IMR-90 (cell line): ENCODE results near the gene SLC39A3. TPM values are rescaled to one million over a fixed set of nuclear protein-coding genes. Genes with fewer than 3 reads are reported as not detected.

Experiments used
- ATAC-seq: fragments of 200-7000 bp; cut with Tn5 transposase; 2 replicates; pipeline ENCODE4 v1.9.1; 2020; ENCODE audit warnings: low read depth, mild to moderate bottlenecking, moderate library complexity
- BruUV-seq: library from RNA; stranded (reverse); fragments of 400-500 nt; replicated peaks from 2 replicates; lab custom pipeline; 2021; lab: Mats Ljungman, UMichigan
- CTCF ChIA-PET: fragments of 300-600 bp; formaldehyde crosslinking; extraction: SDS; loops from one replicate; lab custom pipeline; 2021; ENCODE audit warnings: antibody characterized with exemption; lab: Yijun Ruan, JAX
- POLR2A ChIA-PET: fragments of 300-600 bp; sonication (Branson Sonifier 250); formaldehyde crosslinking; loops from one replicate; lab custom pipeline; 2022; ENCODE audit warnings: antibody characterized with exemption; ENCODE audit not compliant: unreplicated experiment; lab: Charles Lee
- DNase-seq: peaks from one replicate; pipeline ENCODE4 v3.0.0; 2013
- H2AFZ ChIP-seq: replicated peaks from 2 replicates; pipeline ENCODE3; 2013; ENCODE audit warnings: low read length, mild to moderate bottlenecking; ENCODE audit not compliant: poor library complexity
- H2AK5ac ChIP-seq: 2 replicates; pipeline ENCODE4 v1.6.1; 2013; ENCODE audit warnings: low read depth, low read length, inconsistent platforms
- H2AK9ac ChIP-seq: replicated peaks from 2 replicates; pipeline ENCODE3; 2013; ENCODE audit warnings: mild to moderate bottlenecking, low read depth, low read length, moderate library complexity; ENCODE audit not compliant: poor library complexity
- H2BK120ac ChIP-seq: 2 replicates; pipeline ENCODE4 v1.6.1; 2013; ENCODE audit warnings: low read depth, low read length, inconsistent platforms
- H2BK15ac ChIP-seq: 3 replicates; pipeline ENCODE4 v1.6.1; 2013; ENCODE audit warnings: low read depth, low read length, inconsistent platforms
- H2BK20ac ChIP-seq: 2 replicates; pipeline ENCODE4 v1.6.1; 2013; ENCODE audit warnings: low read depth, mild to moderate bottlenecking, inconsistent platforms, low read length, moderate library complexity
- H2BK5ac ChIP-seq: 2 replicates; pipeline ENCODE4 v1.6.1; 2013; ENCODE audit warnings: mild to moderate bottlenecking, low read depth, low read length, inconsistent platforms; ENCODE audit not compliant: poor library complexity, severe bottlenecking
- H3K14ac ChIP-seq: replicated peaks from 2 replicates; pipeline ENCODE4 v1.6.1; 2013; ENCODE audit warnings: low read depth, low read length, inconsistent platforms
- H3K18ac ChIP-seq: 2 replicates; pipeline ENCODE4 v1.6.1; 2013; ENCODE audit warnings: low read depth, low read length, control low read depth
- H3K23ac ChIP-seq: 2 replicates; pipeline ENCODE4 v1.6.1; 2013; ENCODE audit warnings: low read depth, low read length, inconsistent platforms
- H3K27ac ChIP-seq: 2 replicates; pipeline ENCODE4 v1.5.1; 2013; ENCODE audit warnings: mild to moderate bottlenecking, control low read depth, low read length; ENCODE audit not compliant: insufficient read depth
- H3K27me3 ChIP-seq: 2 replicates; pipeline ENCODE4 v1.6.1; 2013; ENCODE audit warnings: low read length; ENCODE audit not compliant: control insufficient read depth, insufficient read depth
- H3K36me3 ChIP-seq: 2 replicates; pipeline ENCODE4 v1.6.1; 2013; ENCODE audit warnings: low read length, mixed read lengths; ENCODE audit not compliant: control insufficient read depth, insufficient read depth
- H3K4ac ChIP-seq: 2 replicates; pipeline ENCODE4 v1.6.1; 2013; ENCODE audit warnings: low read depth, low read length, inconsistent platforms
- H3K4me1 ChIP-seq: 2 replicates; pipeline ENCODE4 v1.6.1; 2013; ENCODE audit warnings: low read length, mixed read lengths; ENCODE audit not compliant: control insufficient read depth, insufficient read depth
- H3K4me2 ChIP-seq: 2 replicates; pipeline ENCODE4 v1.6.1; 2013; ENCODE audit warnings: low read depth, mild to moderate bottlenecking, control low read depth, low read length, moderate library complexity
- H3K4me3 ChIP-seq: 2 replicates; pipeline ENCODE4 v1.5.1; 2013; ENCODE audit warnings: low read depth, mild to moderate bottlenecking, control low read depth, low read length, moderate library complexity; ENCODE audit not compliant: insufficient read depth
- H3K56ac ChIP-seq: 2 replicates; pipeline ENCODE4 v1.6.1; 2013; ENCODE audit warnings: low read length, inconsistent platforms; ENCODE audit not compliant: insufficient read depth; ENCODE audit errors: extremely low read depth
- H3K79me1 ChIP-seq, 2 experiments: 2 replicates each; pipeline ENCODE4 v1.6.1; 2013; ENCODE audit warnings: low read length in 2 of 2, inconsistent platforms in 1 of 2, low read depth in 1 of 2
- H3K9ac ChIP-seq: 2 replicates; pipeline ENCODE4 v1.6.1; 2013; ENCODE audit warnings: low read depth, low read length, control low read depth
- H3K9me1 ChIP-seq: 2 replicates; pipeline ENCODE4 v1.6.1; 2013; ENCODE audit warnings: low read length, inconsistent platforms; ENCODE audit not compliant: insufficient read depth
- H3K9me3 ChIP-seq: 2 replicates; pipeline ENCODE4 v1.6.1; 2013; ENCODE audit warnings: low read length; ENCODE audit not compliant: control insufficient read depth, insufficient read depth
- H4K20me1 ChIP-seq: 2 replicates; pipeline ENCODE4 v1.6.1; 2013; ENCODE audit warnings: low read length, inconsistent platforms; ENCODE audit not compliant: insufficient read depth
- H4K5ac ChIP-seq: 2 replicates; pipeline ENCODE4 v1.6.1; 2013; ENCODE audit warnings: mild to moderate bottlenecking, low read depth, low read length, control low read depth
- H4K8ac ChIP-seq, 2 experiments: 2 replicates each; pipeline ENCODE4 v1.6.1; 2013; ENCODE audit warnings: low read depth in 2 of 2, low read length in 2 of 2, control low read depth in 1 of 2, inconsistent platforms in 1 of 2
- H4K91ac ChIP-seq: 2 replicates; pipeline ENCODE4 v1.6.1; 2013; ENCODE audit warnings: low read depth, low read length, inconsistent platforms; ENCODE audit not compliant: insufficient read depth
- BHLHE40 ChIP-seq: fragments of 150-350 bp; IDR thresholded peaks from 2 replicates; pipeline ENCODE4 v1.6.1; 2016; ENCODE audit warnings: mild to moderate bottlenecking, low read depth, low read length
- CEBPB ChIP-seq: IDR thresholded peaks from 2 replicates; pipeline ENCODE4 v1.6.1; 2012; ENCODE audit warnings: low read depth, low read length, improper control_type of control experiment
- CHD1 ChIP-seq: IDR thresholded peaks from 2 replicates; pipeline ENCODE4 v1.6.1; 2012; ENCODE audit warnings: low read depth, low read length, improper control_type of control experiment
- FOS ChIP-seq: fragments of 150-350 bp; IDR thresholded peaks from 2 replicates; pipeline ENCODE4 v1.6.1; 2016; ENCODE audit warnings: low read depth, low read length
- MAFK ChIP-seq: IDR thresholded peaks from 2 replicates; pipeline ENCODE4 v1.6.1; 2012; ENCODE audit warnings: low read depth, low read length, improper control_type of control experiment
- MAZ ChIP-seq: IDR thresholded peaks from 2 replicates; pipeline ENCODE4 v1.6.1; 2012; ENCODE audit warnings: low read depth, mild to moderate bottlenecking, low read length, improper control_type of control experiment, moderate library complexity, borderline replicate concordance
- MXI1 ChIP-seq: IDR thresholded peaks from 2 replicates; pipeline ENCODE4 v1.6.1; 2012; ENCODE audit warnings: low read depth, mild to moderate bottlenecking, low read length, moderate library complexity, borderline replicate concordance
- NFE2L2 ChIP-seq: fragments of 150-350 bp; IDR thresholded peaks from 2 replicates; pipeline ENCODE4 v1.6.1; 2016; ENCODE audit warnings: low read depth, mild to moderate bottlenecking, low read length
- POLR2A ChIP-seq: IDR thresholded peaks from 2 replicates; pipeline ENCODE4 v1.6.1; 2012; ENCODE audit warnings: mild to moderate bottlenecking, low read depth, low read length
- RAD21 ChIP-seq: IDR thresholded peaks from 2 replicates; pipeline ENCODE4 v1.6.1; 2012; ENCODE audit warnings: low read length, improper control_type of control experiment
- RCOR1 ChIP-seq: IDR thresholded peaks from 2 replicates; pipeline ENCODE4 v1.6.1; 2012; ENCODE audit warnings: mild to moderate bottlenecking, low read length, improper control_type of control experiment; ENCODE audit not compliant: insufficient replicate concordance
- RFX5 ChIP-seq: IDR thresholded peaks from 2 replicates; pipeline ENCODE4 v1.8.0; 2012; ENCODE audit warnings: low read depth, mild to moderate bottlenecking, low read length, moderate library complexity
- SMC3 ChIP-seq: fragments of 150-350 bp; IDR thresholded peaks from 2 replicates; pipeline ENCODE4 v1.6.1; 2016; ENCODE audit warnings: low read depth, mild to moderate bottlenecking, antibody characterized with exemption, low read length, moderate library complexity
- WGBS, 2 experiments: methylation state at CpG; one replicate each; pipeline versions ENCODE4 v1.1.5 to v1.1.7; 2013; ENCODE audit warnings: missing lambda C conversion rate in 2 of 2; ENCODE audit not compliant: insufficient read length in 1 of 2; ENCODE audit errors: extremely low coverage in 2 of 2; 5-methylcytosine and 5-hydroxymethylcytosine counted together
- dilution Hi-C: fragments of 300-500 bp; cut with HindIII; formaldehyde crosslinking; loops from one replicate; pipeline ENCODE4 v1.14.3; 2018; ENCODE audit warnings: low sequenced_read_pairs; ENCODE audit not compliant: unreplicated experiment
- in situ Hi-C: fragments of 300-500 bp; cut with MboI; formaldehyde crosslinking; loops from 3 replicates; pipeline ENCODE4 v1.14.3; 2019; ENCODE audit warnings: low sequenced_read_pairs, inconsistent platforms, mixed read lengths
- intact Hi-C: fragments of 100-400 bp; cut with micrococcal nuclease; formaldehyde crosslinking; loops from 2 replicates; pipeline ENCODE4 v1.10.0; 2022
- polyA plus RNA-seq, 3 experiments: library from polyadenylated mRNA; depleted of rRNA; stranded (reverse); fragments of >200 nt; gene quantifications; 2 replicates each; pipeline ENCODE4 v1.2.3, GENCODE V29; 2012; ENCODE audit warnings: low replicate concordance in 1 of 3
- total RNA-seq: library from RNA; depleted of rRNA; stranded (reverse); fragments of >200 nt; gene quantifications from 2 replicates; pipeline ENCODE4 v1.2.3, GENCODE V29; 2012
- TF ChIP-seq, protein P1 (sequence below): fragments of 150-350 bp; IDR thresholded peaks from 2 replicates; pipeline ENCODE4 v1.6.1; 2016; ENCODE audit warnings: low read depth, mild to moderate bottlenecking, low read length, moderate library complexity, borderline replicate concordance
- TF ChIP-seq, protein P2 (sequence below): fragments of 150-350 bp; IDR thresholded peaks from 2 replicates; pipeline ENCODE4 v1.6.1; 2017; ENCODE audit warnings: mild to moderate bottlenecking, antibody characterized with exemption, low read length, low read depth

The SLC39A3 gene
- total and polyA plus RNA-seq, 2 of the 4 experiments (the other 2 are of a cell fraction): 12.4 to 38.2 TPM

DNA sequence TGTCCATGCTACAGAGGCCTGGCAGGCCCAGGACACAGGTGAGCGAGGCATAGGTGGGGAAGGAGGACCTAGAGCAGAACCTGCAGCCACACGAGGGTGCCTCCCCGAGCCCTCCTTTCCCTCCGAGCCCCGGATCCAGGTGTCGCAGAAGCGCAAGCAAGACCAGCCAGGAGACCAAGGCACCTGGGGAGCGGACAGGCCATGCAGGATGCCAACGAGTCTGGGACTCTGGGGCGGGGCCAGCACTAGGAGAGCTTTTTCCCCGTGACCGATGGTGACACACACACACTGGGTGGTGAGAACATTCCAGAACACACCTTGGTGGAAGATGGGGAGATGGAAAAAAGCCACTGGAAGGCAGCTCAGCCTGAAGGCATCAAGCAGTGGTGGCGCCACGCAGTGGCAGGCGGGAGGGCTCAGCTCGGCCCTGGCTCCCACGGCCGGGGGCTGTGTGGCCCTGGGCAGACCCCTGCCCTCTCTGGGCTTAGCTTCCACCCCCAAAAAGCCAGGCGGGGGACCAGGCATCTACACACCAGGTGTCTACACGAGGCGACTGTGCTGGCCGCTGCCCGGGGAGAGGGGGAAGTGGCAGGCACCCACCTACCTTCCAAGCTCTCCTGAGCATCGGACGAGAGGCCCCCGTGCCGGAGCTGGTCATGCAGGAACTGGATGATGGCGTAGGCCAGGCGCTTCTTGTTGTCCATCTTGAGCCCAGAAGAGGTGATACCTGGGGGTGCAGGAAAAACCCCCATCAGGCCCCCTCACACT is 28.7 kb upstream of the SLC39A3 start (continued):
- no peak for TF ChIP-seq FOS

DNA sequence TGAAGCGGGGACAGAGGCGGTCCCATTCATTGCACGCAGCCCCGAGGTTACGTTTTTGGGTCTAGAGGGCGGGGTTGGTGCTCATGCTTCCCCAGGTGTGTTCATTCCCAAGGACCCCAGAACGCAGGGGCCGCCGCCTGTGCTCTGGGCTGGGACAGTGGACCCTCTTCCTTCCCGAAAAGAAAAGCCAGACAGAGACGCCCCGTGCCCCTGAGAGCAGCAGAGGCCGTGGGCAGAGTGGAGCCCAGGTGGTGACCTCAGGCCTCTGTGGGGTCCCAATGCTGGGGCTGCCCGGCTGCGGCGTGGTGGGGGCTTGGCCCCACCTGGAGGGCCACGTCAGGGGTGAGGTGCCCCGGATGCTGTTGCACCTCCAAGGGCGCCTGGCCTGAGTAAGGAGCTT is 27.9 kb upstream of the SLC39A3 start:
- Histone ChIP-seq H3K36me3 (peaks cover 45% of the 10 kb centered on the region), H3K9ac (no peak overlapping the region), H3K4ac (no peak overlapping the region), H4K20me1 (peaks cover 52% of the 10 kb centered on the region), H2BK15ac (no peak overlapping the region), H4K5ac (no peak overlapping the region), H2BK20ac (no peak overlapping the region), H2AK5ac (no peak overlapping the region), H3K18ac (no peak overlapping the region), H2BK5ac (no peak overlapping the region), H2AFZ (no peak overlapping the region), H3K4me1 (peaks cover 2% of the 10 kb centered on the region; the same call in 1 of the 2 replicates), H4K8ac (no peak overlapping the region), H3K27me3 (no peaks in the 10 kb centered on the region), H3K79me1 (peaks cover 0 to 44% of the 10 kb centered on the region in 2 experiments; a peak in 2 of 4 replicates), H3K56ac (no peak overlapping the region), H3K27ac (no peak overlapping the region), H3K23ac (no peak overlapping the region), H3K9me3 (no peaks in the 10 kb centered on the region), H3K4me3 (no peak overlapping the region), H3K14ac (no peak overlapping the region), H2BK120ac (no peak overlapping the region), H3K9me1 (no peaks in the 10 kb centered on the region), H4K91ac (no peak overlapping the region), H3K4me2 (no peak overlapping the region), H2AK9ac (no peak overlapping the region)
- no peak for DNase-seq
- ChIA-PET CTCF (no interaction called here), POLR2A (no interaction called here)
- WGBS, 2 experiments: 100% methylated on average over 6 of the region's 19 CpGs; no CpG with 5 or more reads in 1 of the 2 experiments
- in situ Hi-C loops (no loop called here), intact Hi-C loops (no loop called here), dilution Hi-C loops (no loop called here)
- ATAC-seq: no peak
- BruUV-seq: no TSS peak
- TF ChIP-seq POLR2A (no peak), MXI1 (no peak), CEBPB (no peak), MAFK (no peak), RFX5 (no peak), MAZ (no peak), FOS (no peak), NFE2L2 (no peak), RCOR1 (no peak), RAD21 (no peak), CHD1 (no peak), SMC3 (no peak), BHLHE40 (no peak)
- TF ChIP-seq, protein P1, sequence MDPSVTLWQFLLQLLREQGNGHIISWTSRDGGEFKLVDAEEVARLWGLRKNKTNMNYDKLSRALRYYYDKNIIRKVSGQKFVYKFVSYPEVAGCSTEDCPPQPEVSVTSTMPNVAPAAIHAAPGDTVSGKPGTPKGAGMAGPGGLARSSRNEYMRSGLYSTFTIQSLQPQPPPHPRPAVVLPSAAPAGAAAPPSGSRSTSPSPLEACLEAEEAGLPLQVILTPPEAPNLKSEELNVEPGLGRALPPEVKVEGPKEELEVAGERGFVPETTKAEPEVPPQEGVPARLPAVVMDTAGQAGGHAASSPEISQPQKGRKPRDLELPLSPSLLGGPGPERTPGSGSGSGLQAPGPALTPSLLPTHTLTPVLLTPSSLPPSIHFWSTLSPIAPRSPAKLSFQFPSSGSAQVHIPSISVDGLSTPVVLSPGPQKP: no peak
- TF ChIP-seq, protein P2, sequence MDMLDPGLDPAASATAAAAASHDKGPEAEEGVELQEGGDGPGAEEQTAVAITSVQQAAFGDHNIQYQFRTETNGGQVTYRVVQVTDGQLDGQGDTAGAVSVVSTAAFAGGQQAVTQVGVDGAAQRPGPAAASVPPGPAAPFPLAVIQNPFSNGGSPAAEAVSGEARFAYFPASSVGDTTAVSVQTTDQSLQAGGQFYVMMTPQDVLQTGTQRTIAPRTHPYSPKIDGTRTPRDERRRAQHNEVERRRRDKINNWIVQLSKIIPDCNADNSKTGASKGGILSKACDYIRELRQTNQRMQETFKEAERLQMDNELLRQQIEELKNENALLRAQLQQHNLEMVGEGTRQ: no peak
